Peyer's patch (tissue), 4 donors: ENCODE measurements around the gene ELF2. TPM values are rescaled to one million over a fixed set of nuclear protein-coding genes. Genes with fewer than 3 reads are reported as not detected.

Experiments
- DNase-seq, 3 donors: peaks; one replicate each; pipeline ENCODE4 v3.0.0-alpha.2; 2017 to 2019
- H3K27ac ChIP-seq, 4 donors: fragments of 200-600 bp; sonication (generic); one replicate each; pipeline ENCODE4 v1.5.1; 2016 to 2019
- H3K27me3 ChIP-seq, 2 donors: fragments of 200-600 bp; sonication (generic); one replicate each; pipeline ENCODE4 v1.5.1; 2019
- H3K36me3 ChIP-seq, 3 donors: fragments of 200-600 bp; sonication (generic); one replicate each; pipeline ENCODE4 v1.5.1; 2016 to 2019
- H3K4me1 ChIP-seq, 4 donors: fragments of 200-600 bp; sonication (generic); one replicate each; pipeline ENCODE4 v1.5.1; 2016 to 2019
- H3K4me3 ChIP-seq, 4 donors: fragments of 200-600 bp; sonication (generic); 1 replicate in 3 of 4; 2 replicates in 1 of 4; pipeline ENCODE4 v1.5.1; 2016 to 2019; ENCODE audit warnings: mild to moderate bottlenecking in 1 of 4
- H3K9me3 ChIP-seq, 4 donors: fragments of 200-600 bp; sonication (generic); one replicate each; pipeline ENCODE4 v1.5.1; 2016 to 2019; ENCODE audit warnings: mild to moderate bottlenecking in 1 of 4
- CTCF ChIP-seq, 6 experiments: fragments of 450-650 bp in 4 of 6; fragments of 200-600 bp in 2 of 6; sonication (generic) in 1 of 6; IDR thresholded peaks; one replicate each; pipeline ENCODE4 v1.5.1; 2017 to 2019; ENCODE audit warnings: antibody characterized with exemption in 6 of 6, mild to moderate bottlenecking in 3 of 6, moderate library complexity in 1 of 6
- POLR2A ChIP-seq, 2 donors: fragments of 450-650 bp; IDR thresholded peaks; one replicate each; pipeline ENCODE4 v1.5.1; 2017; ENCODE audit warnings: antibody characterized with exemption in 2 of 2, mild to moderate bottlenecking in 2 of 2, moderate library complexity in 2 of 2
- total RNA-seq, 4 donors: library from RNA; depleted of rRNA; stranded (reverse); fragments of >200 nt; gene quantifications; one replicate each; pipeline ENCODE4 v1.1.0, GENCODE V29; 2016

Gene ELF2
- total RNA-seq, 4 donors from 2014 or later = 47.1 to 75.1 (median 54.4) TPM

DNA sequence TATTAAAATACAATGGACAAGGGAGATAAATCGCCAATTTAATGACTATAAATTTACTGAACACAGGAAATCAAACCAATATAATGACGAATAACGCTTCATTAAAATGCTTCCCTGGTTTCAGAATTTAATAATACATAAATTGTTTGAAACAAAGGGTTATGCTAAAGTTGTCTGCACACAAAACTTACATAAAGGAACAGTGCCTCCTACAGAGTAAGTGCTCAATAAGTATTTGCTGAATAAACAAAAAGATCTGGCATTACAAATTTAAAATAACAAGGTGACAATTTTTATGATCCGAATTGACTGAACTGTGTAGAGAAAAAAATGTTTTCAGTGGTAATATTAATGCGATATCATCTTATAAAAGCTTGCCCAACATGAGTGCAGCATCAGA lies 91.9 kb downstream of the ELF2 start:
- no peaks in the 10 kb centered on the region for H3K36me3 ChIP-seq
- no peak for DNase-seq
- TF ChIP-seq CTCF (IDR thresholded peaks at IDR 0.05) (peak in 4 of 6 experiments; percentile 2 to 37 (median 26)), POLR2A (IDR thresholded peaks at IDR 0.05) (no peak)
- H3K4me3 ChIP-seq = peak overlapping the region in 2 of 4 donors; percentile 82 to 87
- H3K27ac ChIP-seq = peak overlapping the region; percentile 95 to 98 (median 96)
- no peaks in the 10 kb centered on the region for H3K9me3 ChIP-seq
- no peaks in the 10 kb centered on the region for H3K27me3 ChIP-seq
- peaks cover 0 to 13% (median 5%) of the 10 kb centered on the region in 4 donors for H3K4me1 ChIP-seq

- DNase-seq = no peak
- Histone ChIP-seq H3K4me3 (peak overlapping the region; percentile 78 to 87 (median 80)), H3K27ac (peak overlapping the region; percentile 95 to 98 (median 96)), H3K9me3 (no peaks in the 10 kb centered on the region), H3K4me1 (peaks cover 0 to 13% (median 5%) of the 10 kb centered on the region in 4 donors), H3K27me3 (no peaks in the 10 kb centered on the region), H3K36me3 (no peaks in the 10 kb centered on the region)
- TF ChIP-seq POLR2A (IDR thresholded peaks at IDR 0.05) = no peak
- TF ChIP-seq CTCF (IDR thresholded peaks at IDR 0.05) = no peak
Measured at GRCh38 chr4:139084804-139085093, 92.3 kb downstream of the ELF2 start.

DNA sequence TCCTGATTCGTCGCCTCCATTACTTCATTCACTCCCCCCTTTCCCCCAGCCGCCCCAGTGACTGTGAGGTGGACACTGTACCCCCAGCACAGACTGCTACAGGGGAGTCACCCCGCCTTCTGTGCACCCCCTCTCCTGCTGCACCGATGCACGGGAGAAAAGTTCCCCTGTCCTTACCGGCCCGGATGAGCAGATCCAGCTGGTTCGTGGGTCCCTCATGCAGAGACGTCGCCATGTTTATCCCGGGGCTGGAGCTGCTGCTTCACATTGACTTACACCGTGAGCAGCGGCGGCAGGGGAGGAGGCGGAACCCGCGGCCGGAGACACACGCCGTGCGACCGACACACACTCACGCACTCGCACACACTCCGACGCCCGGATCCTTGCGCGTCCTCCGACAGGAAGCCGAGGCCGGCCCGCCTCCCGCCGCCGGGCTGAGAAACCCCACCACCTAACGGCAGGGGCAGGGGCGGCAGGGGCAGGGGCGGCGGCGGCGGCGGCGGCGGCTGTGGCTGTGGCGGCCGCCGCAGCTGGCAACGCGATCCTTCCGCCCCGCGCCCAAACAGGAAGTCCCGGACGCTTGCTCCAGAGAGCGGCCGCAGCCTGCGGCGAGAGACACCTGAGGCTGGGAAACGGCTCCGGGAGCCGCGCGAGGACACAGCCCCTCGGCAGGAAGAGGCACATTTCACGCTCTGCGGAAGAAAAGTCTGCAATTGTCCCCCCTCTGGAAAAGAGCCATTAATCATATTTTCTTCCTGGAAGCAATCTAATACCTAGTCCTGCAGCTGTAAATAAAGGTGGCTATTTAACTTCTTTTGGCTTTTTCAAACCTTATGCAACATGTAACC lies 92.8 kb downstream of the ELF2 start:
- H3K27me3 ChIP-seq = no peaks in the 10 kb centered on the region
- no peaks in the 10 kb centered on the region for H3K9me3 ChIP-seq
- TF ChIP-seq CTCF (IDR thresholded peaks at IDR 0.05) = peak in 4 of 6 experiments; percentile 41 to 47 (median 44)
- peak; percentile 60 to 61 for TF ChIP-seq POLR2A (IDR thresholded peaks at IDR 0.05)
- peak overlapping the region; percentile 95 to 98 (median 96) for H3K27ac ChIP-seq
- H3K4me3 ChIP-seq = peak overlapping the region; percentile 78 to 87 (median 80)
- peak; percentile 85 to 95 (median 93) for DNase-seq
- H3K36me3 ChIP-seq = no peaks in the 10 kb centered on the region
- peaks cover 0 to 13% (median 5%) of the 10 kb centered on the region in 4 donors for H3K4me1 ChIP-seq

GRCh38 chr4:139083607-139083955 lies 93.4 kb downstream of the ELF2 start:
- Histone ChIP-seq H3K9me3 (no peaks in the 10 kb centered on the region), H3K36me3 (no peaks in the 10 kb centered on the region), H3K4me1 (peaks cover 0 to 16% (median 5%) of the 10 kb centered on the region in 4 donors), H3K4me3 (peak overlapping the region; percentile 78 to 87 (median 80)), H3K27ac (peak overlapping the region; percentile 95 to 98 (median 96)), H3K27me3 (no peaks in the 10 kb centered on the region)
- TF ChIP-seq POLR2A (IDR thresholded peaks at IDR 0.05) (no peak), CTCF (IDR thresholded peaks at IDR 0.05) (peak in 2 of 6 experiments; percentile 2 to 5)
- peak in 2 of 3 donors; percentile 82 for DNase-seq

- Histone ChIP-seq H3K36me3 (no peaks in the 10 kb centered on the region), H3K9me3 (no peaks in the 10 kb centered on the region), H3K4me3 (peak overlapping the region; percentile 78 to 87 (median 80)), H3K4me1 (peaks cover 0 to 20% (median 5%) of the 10 kb centered on the region in 4 donors), H3K27ac (peak overlapping the region; percentile 95 to 98 (median 96)), H3K27me3 (no peaks in the 10 kb centered on the region)
- DNase-seq = peak; percentile 95 to 99 (median 96)
- peak in 2 of 6 experiments; percentile 4 to 8 for TF ChIP-seq CTCF (IDR thresholded peaks at IDR 0.05)
- peak in 1 of 2 donors; percentile 50 for TF ChIP-seq POLR2A (IDR thresholded peaks at IDR 0.05)
Measured at GRCh38 chr4:139082750-139083606, 94.0 kb downstream of the ELF2 start.
